Heart left ventricle (tissue), 16 donors: ENCODE results near the gene ANKRA2. TPM values are rescaled to one million over a fixed set of nuclear protein-coding genes. Genes with fewer than 3 reads are reported as not detected.

Experiments used
- ATAC-seq, 4 donors: fragments of 200-7000 bp; cut with Tn5 transposase; one replicate each; pipeline ENCODE4 v1.9.1; 2020 to 2022; ENCODE audit warnings: moderate library complexity in 4 of 4, mild to moderate bottlenecking in 3 of 4, moderate number of reproducible peaks in 1 of 4
- DNase-seq, 5 donors: peaks; one replicate each; pipeline ENCODE4 v3.0.0-alpha.2; 2020
- H3K27ac ChIP-seq, 12 donors: fragments of 200-600 bp; sonication (generic) in 4 of 12; one replicate each; pipeline versions ENCODE4 v1.5.0 to v1.8.0; 2016 to 2022; ENCODE audit warnings: mild to moderate bottlenecking in 2 of 12
- H3K27me3 ChIP-seq, 9 donors: fragments of 200-600 bp; sonication (generic) in 2 of 9; one replicate each; pipeline versions ENCODE4 v1.5.1 to v1.8.0; 2016 to 2022; ENCODE audit warnings: mild to moderate bottlenecking in 3 of 9
- H3K36me3 ChIP-seq, 9 donors: fragments of 200-600 bp; sonication (generic) in 2 of 9; one replicate each; pipeline versions ENCODE4 v1.5.0 to v1.8.0; 2018 to 2022; ENCODE audit warnings: mild to moderate bottlenecking in 2 of 9
- H3K4me1 ChIP-seq, 12 donors: fragments of 200-600 bp; sonication (generic) in 4 of 12; one replicate each; pipeline versions ENCODE4 v1.5.0 to v1.8.0; 2016 to 2022; ENCODE audit warnings: mild to moderate bottlenecking in 3 of 12
- H3K4me3 ChIP-seq, 12 donors: fragments of 200-600 bp; sonication (generic) in 4 of 12; one replicate each; pipeline versions ENCODE4 v1.5.0 to v1.8.0; 2017 to 2022; ENCODE audit warnings: mild to moderate bottlenecking in 9 of 12, moderate library complexity in 4 of 12
- H3K9me3 ChIP-seq, 12 donors: fragments of 200-600 bp; sonication (generic) in 4 of 12; one replicate each; pipeline versions ENCODE4 v1.5.0 to v1.8.0; 2016 to 2022; ENCODE audit warnings: mild to moderate bottlenecking in 1 of 12
- POLR2A ChIP-seq, 2 donors: fragments of 450-650 bp; IDR thresholded peaks; one replicate each; pipeline ENCODE4 v1.6.1; 2017; ENCODE audit warnings: antibody characterized with exemption in 2 of 2, mild to moderate bottlenecking in 2 of 2, moderate library complexity in 2 of 2
- WGBS, 4 donors: extraction: QIAGEN DNeasy Blood & Tissue Kit in 2 of 4; methylation state at CpG; one replicate each; pipeline versions ENCODE4 v1.1.5 to v1.1.7; 2013 to 2018; 5-methylcytosine and 5-hydroxymethylcytosine counted together
- intact Hi-C, 10 donors: fragments of 100-400 bp; cut with DNase I; formaldehyde crosslinking; loops; one replicate each; pipeline versions ENCODE4 v1.11.1 to v1.14.2; 2022
- polyA plus RNA-seq, 2 donors: library from polyadenylated mRNA; stranded (reverse); fragments of 200-250 nt; gene quantifications; one replicate each; pipeline ENCODE4 v1.2.3, GENCODE V29; 2013
- total RNA-seq, 9 donors: library from RNA; depleted of rRNA in 2 of 9; stranded (reverse); fragments of >200 nt in 2 of 9; fragmentation: NEBNext Ultra II Directional in 3 of 9; extraction: Animal tissue kit (Norgen Biotek cat#: 25700) in 3 of 9; gene quantifications; one replicate each; pipeline versions ENCODE4 v1.1.0 to v1.2.4, GENCODE V29; 2016 to 2023
- TF ChIP-seq, protein P1 (sequence below), 12 donors: fragments of 200-600 bp; sonication (generic) in 4 of 12; IDR thresholded peaks; one replicate each; pipeline versions ENCODE4 v1.5.0 to v1.8.0; 2018 to 2022; ENCODE audit warnings: antibody characterized with exemption in 12 of 12, mild to moderate bottlenecking in 5 of 12
- donor health status: ischemic (EF 13 %, LVEDD 7.1; RV severe dilation, severe dysfunction).
- donor health status: healthy with polysubstance abuse.
- donor health status: DM: no; HTN: yes; CAD: no.
- donor health status: DM: no; HTN: no; CAD: no.
- donor health status: ischemic (EF 25% LVEDD 6.9; RV normal size, moderate dysfunction).
- donor health status: ischemic (EF 25% LVEDD 5.7; RV mildly dilated, moderate dysfunction).
- donor health status: healthy.
- donor health status: DM: yes; HTN: yes; CAD: no.
- donor health status: ischemic (EF 35%, LVEDD 5.7; RV mildly dilated, moderate dysfunction).
- donor health status: nonischemic (EF 11% LVEDD 7.7; RV severe dilation, severe dysfunction).
- donor health status: DM: yes; HTN: yes; CAD: no.
- donor health status: PGD.
- donor health status: ischemic (EF 29% LVEDD 5.4; RV normal size, mild dysfunction).
- donor health status: nonischemic (EF 23%, LVEDD 6.1; RV moderate dilation, normal function).

ANKRA2 gene
- total and polyA plus RNA-seq, 11 donors = 6.2 to 14.9 (median 11.3) TPM

DNA sequence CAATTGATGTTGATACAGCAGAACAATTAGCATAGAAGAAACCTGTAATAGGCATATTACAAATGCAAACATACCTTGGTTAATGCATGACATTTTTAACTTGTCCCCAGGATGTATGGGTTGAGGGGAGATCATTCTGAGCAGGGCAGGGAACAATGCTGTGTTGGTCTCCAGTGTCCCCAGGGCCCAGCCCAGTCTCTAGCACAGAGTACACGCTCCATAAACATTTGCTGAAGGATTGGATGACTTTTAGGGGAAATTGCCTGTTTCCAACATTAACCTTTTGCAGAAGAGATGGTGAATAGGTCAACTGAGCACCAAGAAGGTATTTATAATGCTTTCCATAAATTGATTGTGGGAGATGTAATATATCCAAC, 20.0 kb downstream of the ANKRA2 start:
- ATAC-seq (no peak), DNase-seq (no peak)
- Histone ChIP-seq H3K27me3 (no peaks in the 10 kb centered on the region), H3K4me1 (peaks cover 0 to 8% (median 0%) of the 10 kb centered on the region in 12 donors), H3K4me3 (no peak overlapping the region), H3K9me3 (no peaks in the 10 kb centered on the region), H3K36me3 (no peaks in the 10 kb centered on the region), H3K27ac (no peak overlapping the region)
- TF ChIP-seq, protein P1, sequence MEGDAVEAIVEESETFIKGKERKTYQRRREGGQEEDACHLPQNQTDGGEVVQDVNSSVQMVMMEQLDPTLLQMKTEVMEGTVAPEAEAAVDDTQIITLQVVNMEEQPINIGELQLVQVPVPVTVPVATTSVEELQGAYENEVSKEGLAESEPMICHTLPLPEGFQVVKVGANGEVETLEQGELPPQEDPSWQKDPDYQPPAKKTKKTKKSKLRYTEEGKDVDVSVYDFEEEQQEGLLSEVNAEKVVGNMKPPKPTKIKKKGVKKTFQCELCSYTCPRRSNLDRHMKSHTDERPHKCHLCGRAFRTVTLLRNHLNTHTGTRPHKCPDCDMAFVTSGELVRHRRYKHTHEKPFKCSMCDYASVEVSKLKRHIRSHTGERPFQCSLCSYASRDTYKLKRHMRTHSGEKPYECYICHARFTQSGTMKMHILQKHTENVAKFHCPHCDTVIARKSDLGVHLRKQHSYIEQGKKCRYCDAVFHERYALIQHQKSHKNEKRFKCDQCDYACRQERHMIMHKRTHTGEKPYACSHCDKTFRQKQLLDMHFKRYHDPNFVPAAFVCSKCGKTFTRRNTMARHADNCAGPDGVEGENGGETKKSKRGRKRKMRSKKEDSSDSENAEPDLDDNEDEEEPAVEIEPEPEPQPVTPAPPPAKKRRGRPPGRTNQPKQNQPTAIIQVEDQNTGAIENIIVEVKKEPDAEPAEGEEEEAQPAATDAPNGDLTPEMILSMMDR (IDR thresholded peaks at IDR 0.05) = no peak
- no peak for TF ChIP-seq POLR2A (IDR thresholded peaks at IDR 0.05)
- WGBS, 4 donors = 55 to 78% (median 60%) methylated on average over 1 of the region's 1 CpG
- intact Hi-C loops = no loop called here

- no peak overlapping the region for H3K27ac ChIP-seq
- peak; percentile 59 to 83 (median 72) for ATAC-seq
- TF ChIP-seq POLR2A (IDR thresholded peaks at IDR 0.05) = no peak
- TF ChIP-seq, protein P1 (IDR thresholded peaks at IDR 0.05) = no peak
- intact Hi-C loops = no loop called here
- no peak overlapping the region for H3K4me3 ChIP-seq
- peaks cover 0 to 8% (median 0%) of the 10 kb centered on the region in 12 donors for H3K4me1 ChIP-seq
- DNase-seq = peak in 2 of 5 donors; percentile 28 to 45
- H3K9me3 ChIP-seq = no peaks in the 10 kb centered on the region
- H3K27me3 ChIP-seq = no peaks in the 10 kb centered on the region
- 52 to 70% (median 61%) methylated on average over 9 of the region's 9 CpGs for WGBS, 4 donors
- H3K36me3 ChIP-seq = no peaks in the 10 kb centered on the region
Observed at GRCh38 chr5:73544429-73545402, 20.7 kb downstream of the ANKRA2 start.

DNA sequence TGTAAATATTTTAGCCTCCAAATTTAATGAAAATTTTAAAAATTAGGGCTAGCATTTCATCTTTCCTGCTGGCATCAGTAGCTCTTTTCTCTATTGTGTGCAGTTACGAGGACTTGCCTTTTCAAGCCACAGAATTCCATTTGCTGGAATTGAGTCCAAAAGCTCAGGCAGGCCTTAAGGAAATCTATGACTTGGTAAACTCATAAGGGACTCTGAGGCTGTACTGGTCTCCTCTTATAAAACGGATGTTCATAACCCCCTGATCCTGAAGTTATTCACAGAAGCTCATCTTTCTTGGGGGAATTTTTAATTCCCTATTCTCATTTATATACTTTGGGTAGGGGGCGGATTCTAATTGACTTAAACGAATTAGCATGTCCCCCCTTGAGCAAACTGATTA, 23.4 kb downstream of the ANKRA2 start:
- peaks cover 0 to 8% (median 0%) of the 10 kb centered on the region in 12 donors for H3K4me1 ChIP-seq
- ATAC-seq (no peak), DNase-seq (no peak)
- 62 to 69% (median 63%) methylated on average over 4 of the region's 4 CpGs for WGBS, 4 donors
- H3K9me3 ChIP-seq = no peaks in the 10 kb centered on the region
- no peaks in the 10 kb centered on the region for H3K36me3 ChIP-seq
- no peak overlapping the region for H3K27ac ChIP-seq
- H3K4me3 ChIP-seq = no peak overlapping the region
- intact Hi-C loops = no loop called here
- no peaks in the 10 kb centered on the region for H3K27me3 ChIP-seq
- TF ChIP-seq, protein P1 (IDR thresholded peaks at IDR 0.05) = no peak
- no peak for TF ChIP-seq POLR2A (IDR thresholded peaks at IDR 0.05)

DNA sequence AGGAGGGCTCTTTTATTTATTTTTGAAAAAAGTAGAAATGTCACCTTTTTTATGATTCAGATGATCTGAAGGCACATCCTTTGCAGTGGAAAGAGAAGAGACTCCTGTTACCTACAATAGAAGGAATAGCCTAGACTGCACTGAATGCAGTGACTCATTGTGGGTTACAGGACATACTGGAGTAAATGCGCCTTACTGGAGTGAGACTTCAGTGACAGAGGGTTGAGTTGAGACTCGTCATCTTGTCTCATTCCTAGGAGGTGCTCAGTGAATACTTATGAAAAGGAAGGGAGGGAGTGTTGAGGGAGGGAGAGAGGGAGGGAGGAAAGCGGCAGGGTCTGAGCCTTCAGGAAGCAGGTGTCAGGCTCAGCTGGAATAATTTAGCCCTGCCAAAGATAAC, 25.2 kb downstream of the ANKRA2 start:
- no peaks in the 10 kb centered on the region for H3K27me3 ChIP-seq
- no peak overlapping the region for H3K4me3 ChIP-seq
- peaks cover 0 to 8% (median 0%) of the 10 kb centered on the region in 12 donors for H3K4me1 ChIP-seq
- ATAC-seq (no peak), DNase-seq (no peak)
- no peak overlapping the region for H3K27ac ChIP-seq
- H3K36me3 ChIP-seq = no peaks in the 10 kb centered on the region
- H3K9me3 ChIP-seq = no peaks in the 10 kb centered on the region
- WGBS, 4 donors = 49 to 58% (median 55%) methylated on average over 3 of the region's 3 CpGs
- intact Hi-C loops = no loop called here
- TF ChIP-seq, protein P1 (IDR thresholded peaks at IDR 0.05) = no peak
- TF ChIP-seq POLR2A (IDR thresholded peaks at IDR 0.05) = no peak
